DMS114 treated with DMSO at 0.1 percent for 48 hours (cell line): ENCODE results near the gene MACF1.

Source experiments
- DNase-seq: peaks from one replicate; lab custom pipeline; 2025; ENCODE audit not compliant: unreplicated experiment; lab: John Stamatoyannopoulos, UW

Gene MACF1

DNA sequence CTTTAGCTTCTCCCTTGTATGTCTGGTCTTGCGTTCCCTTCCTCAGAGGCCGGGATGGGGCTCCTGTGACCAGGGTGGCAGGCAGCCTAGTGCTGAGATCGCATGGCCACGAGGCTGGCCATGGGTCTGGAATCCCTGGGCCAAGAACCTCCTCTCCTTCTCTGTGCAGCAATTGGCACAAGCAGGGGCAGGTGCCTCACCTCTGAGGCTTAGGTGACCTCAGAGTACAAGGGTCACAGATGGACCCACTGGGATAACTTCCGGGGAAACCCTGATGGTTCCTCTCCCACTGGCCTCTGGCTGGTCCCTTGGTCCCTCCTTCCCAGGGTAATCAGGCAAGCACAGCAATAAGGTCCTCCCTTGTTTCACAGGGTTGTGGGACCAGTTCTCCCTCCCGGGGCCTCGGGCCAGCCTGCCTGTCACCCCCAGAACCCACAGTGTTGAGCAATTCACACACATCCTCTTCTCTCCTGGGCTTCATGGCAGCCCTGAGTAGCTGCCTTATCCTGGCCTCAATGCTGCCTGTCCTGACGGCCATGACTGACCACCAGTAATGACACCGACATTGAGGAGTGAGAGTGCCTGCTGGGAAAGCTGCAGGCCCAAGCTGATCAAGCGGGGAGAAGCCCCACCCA lies 325.5 kb downstream of the MACF1 start:
- no peak for DNase-seq

DNA sequence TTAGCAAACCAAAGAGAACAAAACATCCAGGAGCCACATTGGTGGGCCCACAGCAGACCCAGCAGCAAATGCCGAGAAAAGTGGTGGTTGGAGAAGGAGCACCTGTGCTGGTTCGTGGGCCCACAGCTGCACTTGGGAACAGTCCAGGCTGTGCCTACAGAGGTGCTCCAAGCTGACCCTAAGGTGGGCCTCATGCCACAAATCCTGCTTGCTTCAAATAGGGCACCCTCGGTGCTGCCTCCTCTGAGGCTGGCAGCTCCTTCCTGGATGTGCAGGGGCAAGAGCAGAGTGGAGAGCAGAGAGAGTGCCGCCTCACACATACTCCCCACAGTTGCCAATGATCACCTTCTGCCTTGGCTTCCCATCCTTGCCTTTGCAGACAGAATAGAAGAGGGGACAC lies 327.0 kb downstream of the MACF1 start:
- no peak for DNase-seq

DNA sequence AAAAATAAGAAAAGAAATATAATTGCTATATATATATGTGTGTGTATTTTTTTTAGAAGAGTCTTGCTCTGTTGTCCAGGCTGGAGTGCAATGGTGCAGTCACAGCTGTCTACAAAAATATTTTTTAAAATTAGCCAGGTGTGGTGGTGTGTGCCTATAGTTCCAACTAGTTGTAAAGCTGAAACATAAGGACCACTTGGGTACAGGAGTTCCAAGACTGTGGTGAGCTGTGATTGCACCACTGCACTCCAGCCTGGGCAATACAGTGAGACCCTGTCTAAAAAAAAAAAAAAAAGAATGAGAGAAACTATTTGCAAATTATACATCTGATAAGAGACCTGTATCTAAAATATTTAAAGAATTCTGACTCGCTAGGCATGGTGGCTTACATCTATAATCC lies 328.9 kb downstream of the MACF1 start:
- DNase-seq = no peak
